Gastroesophageal sphincter (tissue), 3 donors: ENCODE data around the gene KRT15.

Experiments
- POLR2A ChIP-seq, 2 donors: fragments of 450-650 bp; IDR thresholded peaks; one replicate each; pipeline ENCODE4 v1.6.1; 2017; ENCODE audit warnings: antibody characterized with exemption in 2 of 2, mild to moderate bottlenecking in 2 of 2, moderate library complexity in 1 of 2
- POLR2AphosphoS5 ChIP-seq: sonication (generic); formaldehyde crosslinking; IDR thresholded peaks from one replicate; pipeline ENCODE4 v1.6.1; 2017; ENCODE audit warnings: antibody characterized with exemption
- TF ChIP-seq, protein P1 (sequence below), 4 experiments: fragments of 200-600 bp in 2 of 4; fragments of 450-650 bp in 2 of 4; sonication (generic) in 1 of 4; IDR thresholded peaks; one replicate each; pipeline ENCODE4 v1.5.1; 2017 to 2019; ENCODE audit warnings: antibody characterized with exemption in 4 of 4, mild to moderate bottlenecking in 2 of 4, moderate library complexity in 2 of 4

GRCh38 chr17:41533613-41534012 lies 14.9 kb upstream of the KRT15 start:
- TF ChIP-seq, protein P1, sequence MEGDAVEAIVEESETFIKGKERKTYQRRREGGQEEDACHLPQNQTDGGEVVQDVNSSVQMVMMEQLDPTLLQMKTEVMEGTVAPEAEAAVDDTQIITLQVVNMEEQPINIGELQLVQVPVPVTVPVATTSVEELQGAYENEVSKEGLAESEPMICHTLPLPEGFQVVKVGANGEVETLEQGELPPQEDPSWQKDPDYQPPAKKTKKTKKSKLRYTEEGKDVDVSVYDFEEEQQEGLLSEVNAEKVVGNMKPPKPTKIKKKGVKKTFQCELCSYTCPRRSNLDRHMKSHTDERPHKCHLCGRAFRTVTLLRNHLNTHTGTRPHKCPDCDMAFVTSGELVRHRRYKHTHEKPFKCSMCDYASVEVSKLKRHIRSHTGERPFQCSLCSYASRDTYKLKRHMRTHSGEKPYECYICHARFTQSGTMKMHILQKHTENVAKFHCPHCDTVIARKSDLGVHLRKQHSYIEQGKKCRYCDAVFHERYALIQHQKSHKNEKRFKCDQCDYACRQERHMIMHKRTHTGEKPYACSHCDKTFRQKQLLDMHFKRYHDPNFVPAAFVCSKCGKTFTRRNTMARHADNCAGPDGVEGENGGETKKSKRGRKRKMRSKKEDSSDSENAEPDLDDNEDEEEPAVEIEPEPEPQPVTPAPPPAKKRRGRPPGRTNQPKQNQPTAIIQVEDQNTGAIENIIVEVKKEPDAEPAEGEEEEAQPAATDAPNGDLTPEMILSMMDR (IDR thresholded peaks at IDR 0.05), result no peak
- TF ChIP-seq POLR2AphosphoS5 (no peak), POLR2A (IDR thresholded peaks at IDR 0.05) (no peak)
